Measurements from ENCODE around the gene LGALS4.
"Not testable (repeated sequence)": the region's sequence is repeated elsewhere in the genome, so short reads cannot be mapped to it uniquely, and the experiment has no call there.

LGALS4 gene

GRCh38 chr19:38766276-38767047 is 46.3 kb downstream of the LGALS4 start:
- no peak for DNase-seq

- DNase-seq = no peak
Measured at GRCh38 chr19:38765214-38765613, 47.5 kb downstream of the LGALS4 start.

- no peak for DNase-seq
Measured at GRCh38 chr19:38763795-38764220, 48.9 kb downstream of the LGALS4 start.

GRCh38 chr19:38761884-38762389 is 50.8 kb downstream of the LGALS4 start:
- not testable (repeated sequence) for DNase-seq

GRCh38 chr19:38760805-38761517 is 51.8 kb downstream of the LGALS4 start:
- not testable (repeated sequence) for DNase-seq

- DNase-seq = no peak
Measured at GRCh38 chr19:38759590-38760003, 53.1 kb downstream of the LGALS4 start.

- DNase-seq = not testable (repeated sequence)
Measured at GRCh38 chr19:38754196-38754595, 58.5 kb downstream of the LGALS4 start.

GRCh38 chr19:38753783-38754182 is 59.0 kb downstream of the LGALS4 start:
- DNase-seq = not testable (repeated sequence)

Data from midbrain (tissue), 1 donor.